HG03103 (cell line): ENCODE measurements around the gene LACTBL1.

Experiments
- ATAC-seq: cut with Tn5 transposase; IDR thresholded peaks from one replicate; pipeline ENCODE4 v1.9.1; 2021; ENCODE audit warnings: low read depth; ENCODE audit not compliant: unreplicated experiment

LACTBL1 gene

DNA sequence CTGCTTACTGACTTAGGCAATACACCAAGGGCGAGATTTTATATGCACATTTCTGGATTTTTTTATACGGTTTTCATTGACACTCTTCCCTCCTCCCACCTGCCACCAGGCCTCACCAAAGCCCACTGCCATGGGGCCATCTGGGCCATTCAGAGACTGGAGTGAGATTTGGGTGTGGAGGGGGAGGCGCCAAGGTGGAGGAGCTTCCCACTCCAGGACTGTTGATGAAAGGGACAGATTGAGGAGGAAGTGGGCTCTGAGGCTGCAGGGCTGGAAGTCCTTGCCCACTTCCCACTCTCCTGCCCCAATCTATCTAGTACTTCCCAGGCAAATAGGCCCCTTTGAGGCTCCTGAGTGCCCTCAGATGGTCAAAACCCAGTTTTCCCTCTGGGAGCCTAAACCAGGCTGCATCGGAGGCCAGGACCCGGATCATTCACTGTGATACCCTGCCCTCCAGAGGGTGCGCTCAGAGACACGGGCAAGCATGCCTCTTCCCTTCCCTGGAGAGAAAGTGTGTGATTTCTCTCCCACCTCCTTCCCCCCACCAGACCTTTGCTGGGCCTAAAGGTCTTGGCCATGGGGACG is 57.9 kb downstream of the LACTBL1 start:
- ATAC-seq, result no peak

DNA sequence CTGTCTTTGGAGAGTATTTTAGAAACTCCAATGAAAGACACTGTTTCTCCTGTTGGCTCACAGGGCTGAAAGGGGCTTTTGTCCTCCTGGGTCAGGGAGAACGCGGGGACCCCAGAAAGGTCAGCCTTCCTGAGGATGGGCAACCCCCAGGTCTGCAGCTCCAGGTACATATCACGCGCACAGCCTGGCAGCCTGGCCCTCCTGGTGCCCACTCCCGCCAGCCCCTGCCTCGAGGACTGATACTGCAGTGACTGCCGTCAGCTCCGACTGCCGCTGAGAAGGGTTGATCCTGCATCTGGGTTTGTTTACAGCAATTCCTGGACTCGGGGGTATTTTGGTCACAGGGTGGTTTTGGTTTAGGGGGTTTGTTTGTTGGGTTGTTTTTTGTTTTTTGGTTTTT is 58.5 kb downstream of the LACTBL1 start:
- ATAC-seq, result no peak

DNA sequence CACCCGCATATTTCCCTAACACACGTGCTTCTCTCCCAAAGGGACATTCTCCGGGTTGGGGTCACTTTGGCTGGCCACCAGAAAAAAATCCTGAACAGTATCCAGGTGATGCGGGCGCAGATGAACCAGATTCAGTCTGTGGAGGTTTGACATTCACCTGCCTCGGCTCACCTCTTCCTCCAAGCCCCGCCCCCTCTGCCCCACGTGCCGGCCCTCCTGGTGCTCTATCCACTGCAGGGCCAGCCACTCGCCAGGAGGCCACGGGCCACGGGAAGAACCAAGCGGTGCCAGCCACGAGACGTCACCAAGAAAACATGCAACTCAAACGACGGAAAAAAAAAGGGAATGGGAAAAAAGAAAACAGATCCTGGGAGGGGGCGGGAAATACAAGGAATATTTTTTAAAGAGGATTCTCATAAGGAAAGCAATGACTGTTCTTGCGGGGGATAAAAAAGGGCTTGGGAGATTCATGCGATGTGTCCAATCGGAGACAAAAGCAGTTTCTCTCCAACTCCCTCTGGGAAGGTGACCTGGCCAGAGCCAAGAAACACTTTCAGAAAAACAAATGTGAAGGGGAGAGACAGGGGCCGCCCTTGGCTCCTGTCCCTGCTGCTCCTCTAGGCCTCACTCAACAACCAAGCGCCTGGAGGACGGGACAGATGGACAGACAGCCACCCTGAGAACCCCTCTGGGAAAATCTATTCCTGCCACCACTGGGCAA is 59.1 kb downstream of the LACTBL1 start:
- ATAC-seq, result no peak

DNA sequence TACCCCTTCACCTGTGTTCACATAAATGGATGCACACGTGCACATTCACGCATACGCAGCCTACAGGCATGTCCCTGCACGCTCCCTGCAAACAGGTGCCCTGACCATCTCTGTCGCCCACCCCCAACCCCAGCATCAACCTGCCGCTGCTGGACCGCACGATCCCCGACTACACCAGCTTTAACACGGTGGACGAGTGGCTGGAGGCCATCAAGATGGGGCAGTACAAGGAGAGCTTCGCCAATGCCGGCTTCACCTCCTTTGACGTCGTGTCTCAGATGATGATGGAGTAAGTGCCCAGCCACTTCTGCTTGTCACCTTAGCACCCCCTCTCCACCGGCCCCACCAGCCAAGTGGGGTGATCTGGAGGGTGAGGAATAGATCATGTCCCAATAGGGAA is 60.4 kb downstream of the LACTBL1 start:
- ATAC-seq, result no peak

DNA sequence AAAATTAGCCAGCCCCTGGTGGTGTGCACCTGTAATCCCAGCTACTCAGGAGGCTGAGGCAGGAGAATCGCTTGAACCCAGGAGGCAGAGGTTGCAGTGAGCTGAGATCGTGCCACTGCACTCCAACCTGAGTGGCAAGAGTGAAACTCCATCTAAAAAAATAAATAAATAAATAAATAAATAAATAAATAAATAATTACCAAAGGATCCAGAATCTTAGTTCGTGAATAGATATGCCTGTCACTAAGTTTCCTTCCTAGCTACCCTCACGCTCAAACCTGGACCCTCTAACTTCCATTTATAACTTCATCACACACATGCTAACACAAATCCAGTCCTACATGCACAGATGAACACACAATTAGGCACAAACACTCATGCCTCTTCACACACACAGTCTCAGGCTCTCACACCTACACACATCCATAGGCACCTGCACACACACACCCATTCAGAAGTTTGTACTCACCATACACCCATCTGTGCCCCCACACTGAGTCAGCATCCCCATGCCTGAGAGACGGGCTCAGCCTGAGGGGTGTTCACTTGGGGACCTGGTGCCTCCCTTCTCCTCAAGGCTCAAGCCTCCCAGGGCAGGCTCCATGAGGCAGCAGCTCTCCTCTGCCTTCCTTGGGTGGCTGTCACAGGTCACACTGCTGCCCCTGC is 61.5 kb downstream of the LACTBL1 start:
- no peak for ATAC-seq

DNA sequence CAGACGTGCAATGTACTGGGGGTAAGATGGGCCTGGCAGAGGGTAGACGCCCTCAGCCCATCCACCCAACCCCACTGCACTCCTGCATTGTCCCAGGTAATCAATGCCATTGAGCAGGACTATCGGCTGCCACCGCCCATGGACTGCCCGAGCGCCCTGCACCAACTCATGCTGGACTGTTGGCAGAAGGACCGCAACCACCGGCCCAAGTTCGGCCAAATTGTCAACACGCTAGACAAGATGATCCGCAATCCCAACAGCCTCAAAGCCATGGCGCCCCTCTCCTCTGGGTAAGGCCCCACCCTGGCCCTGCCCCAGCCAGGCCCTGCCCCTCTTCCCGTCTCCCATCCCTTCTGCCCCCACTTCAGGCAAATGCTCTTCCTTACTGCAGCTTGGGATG is 62.4 kb downstream of the LACTBL1 start:
- no peak for ATAC-seq

DNA sequence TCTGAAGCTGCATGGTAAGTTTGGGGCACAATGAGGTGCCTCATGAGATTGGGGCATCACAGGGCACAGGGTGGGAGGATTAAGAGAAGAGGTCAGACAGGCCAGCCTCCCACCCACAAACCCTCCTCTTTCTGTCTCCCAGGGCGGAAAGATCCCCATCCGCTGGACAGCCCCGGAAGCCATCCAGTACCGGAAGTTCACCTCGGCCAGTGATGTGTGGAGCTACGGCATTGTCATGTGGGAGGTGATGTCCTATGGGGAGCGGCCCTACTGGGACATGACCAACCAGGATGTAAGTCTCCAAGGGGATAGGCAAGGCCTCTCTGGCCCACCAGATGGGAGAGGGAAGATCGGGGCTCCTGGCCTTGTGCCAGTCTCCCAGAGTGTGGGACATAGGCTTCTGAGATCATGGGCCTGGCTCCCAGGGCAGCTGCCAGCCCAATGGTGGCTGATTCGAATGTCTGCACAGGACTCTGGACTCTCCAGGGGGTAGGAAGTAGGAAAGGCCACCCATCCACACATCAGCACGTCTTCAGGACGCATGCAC is 63.7 kb downstream of the LACTBL1 start:
- ATAC-seq, result no peak

DNA sequence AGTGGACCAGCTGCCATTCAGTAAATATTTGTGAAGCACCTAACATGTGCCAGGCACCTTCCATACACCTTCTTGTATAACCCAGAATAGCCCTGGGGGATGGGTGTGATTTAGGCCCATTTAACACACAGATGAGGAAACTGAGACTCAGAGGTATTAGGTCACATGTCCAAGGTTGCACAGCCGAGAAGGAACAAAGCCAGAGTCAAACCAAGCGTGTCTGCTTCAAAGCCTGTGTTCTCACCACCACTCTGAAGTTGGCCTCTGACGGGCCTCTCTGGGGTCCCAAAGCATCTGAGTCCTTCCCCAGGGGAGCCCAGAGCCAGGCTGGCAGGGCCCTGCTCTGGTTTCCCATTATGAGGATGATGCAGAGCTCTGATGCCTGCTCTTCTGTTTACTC is 65.1 kb downstream of the LACTBL1 start:
- no peak for ATAC-seq

DNA sequence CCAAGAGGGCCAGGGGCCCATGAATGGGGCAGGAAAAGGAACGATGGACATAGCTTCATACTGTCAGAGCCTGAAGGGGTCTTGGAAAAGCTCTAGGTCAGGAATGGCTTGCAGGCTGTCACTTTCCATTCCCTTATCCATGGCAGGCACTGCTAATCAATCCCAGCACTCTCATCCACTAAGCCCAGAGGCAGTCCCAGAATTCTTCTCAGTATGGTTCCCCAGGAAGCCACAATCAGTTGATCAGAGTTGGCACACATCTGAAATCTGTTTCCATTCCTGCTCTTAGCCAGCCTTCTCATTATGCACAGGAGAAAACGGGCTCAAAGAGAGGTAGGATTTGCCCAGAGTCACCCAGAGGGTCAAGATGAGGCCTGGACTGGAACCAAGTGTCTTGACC is 65.7 kb downstream of the LACTBL1 start:
- ATAC-seq, result no peak

DNA sequence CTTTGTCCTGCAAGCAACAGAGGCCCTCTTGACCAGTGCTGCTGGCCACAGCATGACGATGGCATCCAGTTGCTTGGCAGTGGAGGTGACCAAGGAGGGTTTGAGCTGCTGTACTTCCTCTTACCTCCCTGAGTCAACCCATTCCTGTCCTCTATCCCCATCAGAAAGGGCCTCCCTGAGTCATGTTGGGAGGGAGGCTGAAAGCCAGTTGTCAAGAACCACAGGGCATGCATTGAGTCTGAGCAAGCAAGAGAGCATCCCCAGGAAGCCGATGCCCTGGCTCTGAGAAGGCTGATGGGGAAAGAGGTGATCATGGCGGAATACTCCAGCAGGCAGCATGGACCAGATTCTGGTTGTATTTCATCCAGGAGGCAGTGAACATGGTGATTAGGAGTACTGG is 69.6 kb downstream of the LACTBL1 start:
- ATAC-seq, result no peak
